HL-60 (cell line): ENCODE data around the gene VTA1.
A peak's percentile ranks its signal among the peaks of the same experiment; 100 is the strongest.

Experiments used
- DNase-seq, 2 experiments: peaks; one replicate each; pipeline ENCODE4 v3.0.0-alpha.2; 2010 to 2020; ENCODE audit warnings: low read depth in 1 of 2, low spot score in 1 of 2
- H3K27ac ChIP-seq: fragments of 250-450 bp; sonication (Bioruptor Pico); replicated peaks from 2 replicates; pipeline ENCODE4 v1.5.1; 2020; ENCODE audit warnings: mild to moderate bottlenecking, moderate library complexity
- H3K27me3 ChIP-seq: fragments of 250-450 bp; sonication (Bioruptor Pico); 2 replicates; pipeline ENCODE4 v1.5.1; 2021; ENCODE audit warnings: mild to moderate bottlenecking, moderate library complexity; ENCODE audit not compliant: insufficient read depth, poor library complexity, severe bottlenecking
- H3K4me3 ChIP-seq: replicated peaks from 2 replicates; pipeline ENCODE4 v1.5.1; 2011; ENCODE audit warnings: mild to moderate bottlenecking, control low read depth, low read length; ENCODE audit not compliant: insufficient read depth
- GABPA ChIP-seq: IDR thresholded peaks from 2 replicates; pipeline ENCODE4 v1.6.1; 2012; ENCODE audit warnings: low read depth
- POLR2AphosphoS5 ChIP-seq: IDR thresholded peaks from 2 replicates; pipeline ENCODE4 v1.6.1; 2012; ENCODE audit warnings: low read depth
- REST ChIP-seq: IDR thresholded peaks from 2 replicates; pipeline ENCODE4 v1.6.1; 2012; ENCODE audit warnings: low read depth; ENCODE audit not compliant: insufficient replicate concordance
- SPI1 ChIP-seq: IDR thresholded peaks from 2 replicates; pipeline ENCODE4 v1.6.1; 2012; ENCODE audit warnings: low read depth, mild to moderate bottlenecking, borderline replicate concordance
- TF ChIP-seq, protein P1 (sequence below): IDR thresholded peaks from one replicate; pipeline ENCODE4 v1.5.1; 2011; ENCODE audit warnings: low read length, control low read depth, inconsistent platforms; ENCODE audit not compliant: insufficient read depth

Gene VTA1

DNA sequence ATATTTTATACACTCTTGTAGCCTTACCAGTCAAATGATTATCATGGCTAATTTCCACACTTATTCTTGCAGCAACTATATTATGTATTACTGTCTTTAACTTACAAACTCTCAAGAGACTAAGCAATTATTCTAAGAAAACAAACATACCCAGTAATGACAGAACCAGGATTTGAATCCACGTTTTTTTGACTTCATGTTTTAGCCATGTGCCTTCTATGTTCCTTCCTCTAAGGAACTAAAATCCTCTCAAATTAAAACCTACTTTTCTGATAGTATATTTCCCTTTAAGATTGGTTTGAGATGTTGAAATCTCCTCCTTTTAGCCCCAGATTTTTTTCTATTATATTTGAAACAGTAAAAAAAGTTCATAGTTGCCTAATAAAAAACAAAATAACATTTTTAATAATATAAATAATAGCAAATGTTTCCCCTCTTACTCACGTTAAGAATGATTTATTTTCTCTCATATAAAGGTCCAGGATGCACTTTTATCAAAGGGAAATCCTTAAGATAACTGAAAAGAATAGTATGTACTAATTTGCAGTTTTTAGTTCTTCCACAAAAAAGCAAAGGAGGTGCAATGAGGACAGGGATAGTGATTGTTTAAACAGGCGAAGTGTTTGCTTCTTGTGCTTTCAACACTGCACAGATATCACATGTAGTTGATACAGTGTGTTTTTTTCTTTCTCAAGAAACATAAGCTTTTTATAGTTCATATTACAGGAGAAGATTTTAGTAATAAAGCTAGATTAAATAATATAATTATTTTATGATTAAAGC lies 54.0 kb downstream of the VTA1 start:
- DNase-seq: no peak
- no peaks in the 10 kb centered on the region for H3K27me3 ChIP-seq
- TF ChIP-seq SPI1: no peak
- TF ChIP-seq, protein P1, sequence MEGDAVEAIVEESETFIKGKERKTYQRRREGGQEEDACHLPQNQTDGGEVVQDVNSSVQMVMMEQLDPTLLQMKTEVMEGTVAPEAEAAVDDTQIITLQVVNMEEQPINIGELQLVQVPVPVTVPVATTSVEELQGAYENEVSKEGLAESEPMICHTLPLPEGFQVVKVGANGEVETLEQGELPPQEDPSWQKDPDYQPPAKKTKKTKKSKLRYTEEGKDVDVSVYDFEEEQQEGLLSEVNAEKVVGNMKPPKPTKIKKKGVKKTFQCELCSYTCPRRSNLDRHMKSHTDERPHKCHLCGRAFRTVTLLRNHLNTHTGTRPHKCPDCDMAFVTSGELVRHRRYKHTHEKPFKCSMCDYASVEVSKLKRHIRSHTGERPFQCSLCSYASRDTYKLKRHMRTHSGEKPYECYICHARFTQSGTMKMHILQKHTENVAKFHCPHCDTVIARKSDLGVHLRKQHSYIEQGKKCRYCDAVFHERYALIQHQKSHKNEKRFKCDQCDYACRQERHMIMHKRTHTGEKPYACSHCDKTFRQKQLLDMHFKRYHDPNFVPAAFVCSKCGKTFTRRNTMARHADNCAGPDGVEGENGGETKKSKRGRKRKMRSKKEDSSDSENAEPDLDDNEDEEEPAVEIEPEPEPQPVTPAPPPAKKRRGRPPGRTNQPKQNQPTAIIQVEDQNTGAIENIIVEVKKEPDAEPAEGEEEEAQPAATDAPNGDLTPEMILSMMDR: no peak
- no peak for TF ChIP-seq GABPA
- TF ChIP-seq POLR2AphosphoS5: no peak
- no peak for TF ChIP-seq REST
- H3K27ac ChIP-seq: no peak overlapping the region
- H3K4me3 ChIP-seq: no peak overlapping the region

DNA sequence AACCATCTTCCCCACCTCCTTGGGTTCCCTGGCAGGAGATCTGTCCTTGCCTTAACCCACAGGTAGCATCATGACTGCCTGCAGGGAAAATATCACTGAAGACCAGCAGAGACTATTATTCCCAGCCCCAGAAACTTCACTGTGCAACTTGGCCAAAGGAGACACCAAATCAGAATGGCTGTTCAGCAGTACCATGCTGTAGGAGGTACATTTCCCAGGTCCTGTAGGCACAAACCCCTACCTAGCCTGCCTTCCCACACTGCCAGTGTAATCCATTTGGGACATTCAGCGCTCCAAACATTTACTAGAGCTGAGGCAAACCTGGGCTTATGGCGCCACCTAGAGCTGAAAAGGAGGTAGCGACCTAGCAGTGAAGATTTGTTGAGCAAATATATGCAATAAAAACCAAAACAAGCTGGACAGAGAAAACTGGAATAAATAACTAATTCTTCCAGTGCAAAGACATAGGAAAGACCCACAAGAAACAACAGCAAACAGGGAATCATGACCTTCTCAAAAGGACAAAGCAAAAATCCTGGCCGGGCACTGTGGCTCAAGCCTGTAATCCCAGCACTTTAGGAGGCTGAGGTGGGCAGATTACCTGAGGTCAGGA lies 60.3 kb downstream of the VTA1 start:
- Histone ChIP-seq H3K4me3 (no peak overlapping the region), H3K27ac (no peak overlapping the region), H3K27me3 (no peaks in the 10 kb centered on the region)
- peak; percentile 2 to 40 for DNase-seq
- TF ChIP-seq POLR2AphosphoS5: no peak
- TF ChIP-seq, protein P1: peak; percentile 57
- no peak for TF ChIP-seq REST

GRCh38 chr6:142210606-142211005 lies 63.5 kb downstream of the VTA1 start:
- no peaks in the 10 kb centered on the region for H3K27me3 ChIP-seq
- no peak for TF ChIP-seq REST
- TF ChIP-seq POLR2AphosphoS5: no peak
- no peak for TF ChIP-seq SPI1
- TF ChIP-seq GABPA: no peak
- TF ChIP-seq, protein P1: no peak
- H3K4me3 ChIP-seq: no peak overlapping the region
- H3K27ac ChIP-seq: no peak overlapping the region
- DNase-seq: no peak
